IMR-90 (cell line): ENCODE data around the gene DENND1B. TPM values are rescaled to one million over a fixed set of nuclear protein-coding genes. Genes with fewer than 3 reads are reported as not detected.

Experiments used
- ATAC-seq: fragments of 200-7000 bp; cut with Tn5 transposase; 2 replicates; pipeline ENCODE4 v1.9.1; 2020; ENCODE audit warnings: low read depth, mild to moderate bottlenecking, moderate library complexity
- BruUV-seq: library from RNA; stranded (reverse); fragments of 400-500 nt; replicated peaks from 2 replicates; lab custom pipeline; 2021; lab: Mats Ljungman, UMichigan
- CTCF ChIA-PET: fragments of 300-600 bp; formaldehyde crosslinking; extraction: SDS; loops from one replicate; lab custom pipeline; 2021; ENCODE audit warnings: antibody characterized with exemption; lab: Yijun Ruan, JAX
- POLR2A ChIA-PET: fragments of 300-600 bp; sonication (Branson Sonifier 250); formaldehyde crosslinking; loops from one replicate; lab custom pipeline; 2022; ENCODE audit warnings: antibody characterized with exemption; ENCODE audit not compliant: unreplicated experiment; lab: Charles Lee
- DNase-seq: peaks from one replicate; pipeline ENCODE4 v3.0.0; 2013
- H2AFZ ChIP-seq: replicated peaks from 2 replicates; pipeline ENCODE3; 2013; ENCODE audit warnings: low read length, mild to moderate bottlenecking; ENCODE audit not compliant: poor library complexity
- H2AK5ac ChIP-seq: 2 replicates; pipeline ENCODE4 v1.6.1; 2013; ENCODE audit warnings: low read depth, low read length, inconsistent platforms
- H2AK9ac ChIP-seq: replicated peaks from 2 replicates; pipeline ENCODE3; 2013; ENCODE audit warnings: mild to moderate bottlenecking, low read depth, low read length, moderate library complexity; ENCODE audit not compliant: poor library complexity
- H2BK120ac ChIP-seq: 2 replicates; pipeline ENCODE4 v1.6.1; 2013; ENCODE audit warnings: low read depth, low read length, inconsistent platforms
- H2BK15ac ChIP-seq: 3 replicates; pipeline ENCODE4 v1.6.1; 2013; ENCODE audit warnings: low read depth, low read length, inconsistent platforms
- H2BK20ac ChIP-seq: 2 replicates; pipeline ENCODE4 v1.6.1; 2013; ENCODE audit warnings: low read depth, mild to moderate bottlenecking, inconsistent platforms, low read length, moderate library complexity
- H2BK5ac ChIP-seq: 2 replicates; pipeline ENCODE4 v1.6.1; 2013; ENCODE audit warnings: mild to moderate bottlenecking, low read depth, low read length, inconsistent platforms; ENCODE audit not compliant: poor library complexity, severe bottlenecking
- H3K14ac ChIP-seq: replicated peaks from 2 replicates; pipeline ENCODE4 v1.6.1; 2013; ENCODE audit warnings: low read depth, low read length, inconsistent platforms
- H3K18ac ChIP-seq: 2 replicates; pipeline ENCODE4 v1.6.1; 2013; ENCODE audit warnings: low read depth, low read length, control low read depth
- H3K23ac ChIP-seq: 2 replicates; pipeline ENCODE4 v1.6.1; 2013; ENCODE audit warnings: low read depth, low read length, inconsistent platforms
- H3K27ac ChIP-seq: 2 replicates; pipeline ENCODE4 v1.5.1; 2013; ENCODE audit warnings: mild to moderate bottlenecking, control low read depth, low read length; ENCODE audit not compliant: insufficient read depth
- H3K27me3 ChIP-seq: 2 replicates; pipeline ENCODE4 v1.6.1; 2013; ENCODE audit warnings: low read length; ENCODE audit not compliant: control insufficient read depth, insufficient read depth
- H3K36me3 ChIP-seq: 2 replicates; pipeline ENCODE4 v1.6.1; 2013; ENCODE audit warnings: low read length, mixed read lengths; ENCODE audit not compliant: control insufficient read depth, insufficient read depth
- H3K4ac ChIP-seq: 2 replicates; pipeline ENCODE4 v1.6.1; 2013; ENCODE audit warnings: low read depth, low read length, inconsistent platforms
- H3K4me1 ChIP-seq: 2 replicates; pipeline ENCODE4 v1.6.1; 2013; ENCODE audit warnings: low read length, mixed read lengths; ENCODE audit not compliant: control insufficient read depth, insufficient read depth
- H3K4me2 ChIP-seq: 2 replicates; pipeline ENCODE4 v1.6.1; 2013; ENCODE audit warnings: low read depth, mild to moderate bottlenecking, control low read depth, low read length, moderate library complexity
- H3K4me3 ChIP-seq: 2 replicates; pipeline ENCODE4 v1.5.1; 2013; ENCODE audit warnings: low read depth, mild to moderate bottlenecking, control low read depth, low read length, moderate library complexity; ENCODE audit not compliant: insufficient read depth
- H3K56ac ChIP-seq: 2 replicates; pipeline ENCODE4 v1.6.1; 2013; ENCODE audit warnings: low read length, inconsistent platforms; ENCODE audit not compliant: insufficient read depth; ENCODE audit errors: extremely low read depth
- H3K79me1 ChIP-seq, 2 experiments: 2 replicates each; pipeline ENCODE4 v1.6.1; 2013; ENCODE audit warnings: low read length in 2 of 2, inconsistent platforms in 1 of 2, low read depth in 1 of 2
- H3K9ac ChIP-seq: 2 replicates; pipeline ENCODE4 v1.6.1; 2013; ENCODE audit warnings: low read depth, low read length, control low read depth
- H3K9me1 ChIP-seq: 2 replicates; pipeline ENCODE4 v1.6.1; 2013; ENCODE audit warnings: low read length, inconsistent platforms; ENCODE audit not compliant: insufficient read depth
- H3K9me3 ChIP-seq: 2 replicates; pipeline ENCODE4 v1.6.1; 2013; ENCODE audit warnings: low read length; ENCODE audit not compliant: control insufficient read depth, insufficient read depth
- H4K20me1 ChIP-seq: 2 replicates; pipeline ENCODE4 v1.6.1; 2013; ENCODE audit warnings: low read length, inconsistent platforms; ENCODE audit not compliant: insufficient read depth
- H4K5ac ChIP-seq: 2 replicates; pipeline ENCODE4 v1.6.1; 2013; ENCODE audit warnings: mild to moderate bottlenecking, low read depth, low read length, control low read depth
- H4K8ac ChIP-seq, 2 experiments: 2 replicates each; pipeline ENCODE4 v1.6.1; 2013; ENCODE audit warnings: low read depth in 2 of 2, low read length in 2 of 2, control low read depth in 1 of 2, inconsistent platforms in 1 of 2
- H4K91ac ChIP-seq: 2 replicates; pipeline ENCODE4 v1.6.1; 2013; ENCODE audit warnings: low read depth, low read length, inconsistent platforms; ENCODE audit not compliant: insufficient read depth
- BHLHE40 ChIP-seq: fragments of 150-350 bp; IDR thresholded peaks from 2 replicates; pipeline ENCODE4 v1.6.1; 2016; ENCODE audit warnings: mild to moderate bottlenecking, low read depth, low read length
- MAFK ChIP-seq: IDR thresholded peaks from 2 replicates; pipeline ENCODE4 v1.6.1; 2012; ENCODE audit warnings: low read depth, low read length, improper control_type of control experiment
- RAD21 ChIP-seq: IDR thresholded peaks from 2 replicates; pipeline ENCODE4 v1.6.1; 2012; ENCODE audit warnings: low read length, improper control_type of control experiment
- RCOR1 ChIP-seq: IDR thresholded peaks from 2 replicates; pipeline ENCODE4 v1.6.1; 2012; ENCODE audit warnings: mild to moderate bottlenecking, low read length, improper control_type of control experiment; ENCODE audit not compliant: insufficient replicate concordance
- WGBS, 2 experiments: methylation state at CpG; one replicate each; pipeline versions ENCODE4 v1.1.5 to v1.1.7; 2013; ENCODE audit warnings: missing lambda C conversion rate in 2 of 2; ENCODE audit not compliant: insufficient read length in 1 of 2; ENCODE audit errors: extremely low coverage in 2 of 2; 5-methylcytosine and 5-hydroxymethylcytosine counted together
- dilution Hi-C: fragments of 300-500 bp; cut with HindIII; formaldehyde crosslinking; loops from one replicate; pipeline ENCODE4 v1.14.3; 2018; ENCODE audit warnings: low sequenced_read_pairs; ENCODE audit not compliant: unreplicated experiment
- in situ Hi-C: fragments of 300-500 bp; cut with MboI; formaldehyde crosslinking; loops from 3 replicates; pipeline ENCODE4 v1.14.3; 2019; ENCODE audit warnings: low sequenced_read_pairs, inconsistent platforms, mixed read lengths
- intact Hi-C: fragments of 100-400 bp; cut with micrococcal nuclease; formaldehyde crosslinking; loops from 2 replicates; pipeline ENCODE4 v1.10.0; 2022
- polyA plus RNA-seq, 3 experiments: library from polyadenylated mRNA; depleted of rRNA; stranded (reverse); fragments of >200 nt; gene quantifications; 2 replicates each; pipeline ENCODE4 v1.2.3, GENCODE V29; 2012; ENCODE audit warnings: low replicate concordance in 1 of 3
- total RNA-seq: library from RNA; depleted of rRNA; stranded (reverse); fragments of >200 nt; gene quantifications from 2 replicates; pipeline ENCODE4 v1.2.3, GENCODE V29; 2012

Gene DENND1B
- total and polyA plus RNA-seq, 2 of the 4 experiments (the other 2 are of a cell fraction) = 4.0 to 24.2 TPM

- ChIA-PET CTCF (no interaction called here), POLR2A (no interaction called here)
- 0 out of 2 replicates have a peak, but pooled peaks cover 2% of the 10 kb centered on the region for H3K36me3 ChIP-seq
- no peak overlapping the region for H3K23ac ChIP-seq
- no TSS peak for BruUV-seq
- no peak overlapping the region for H2BK15ac ChIP-seq
- H3K4me3 ChIP-seq = no peak overlapping the region
- H4K5ac ChIP-seq = no peak overlapping the region
- no peak overlapping the region for H2AFZ ChIP-seq
- H4K91ac ChIP-seq = no peak overlapping the region
- H3K27ac ChIP-seq = no peak overlapping the region
- WGBS, 2 experiments = 97% methylated on average over 12 of the region's 16 CpGs; no CpG with 5 or more reads in 1 of the 2 experiments
- intact Hi-C loops = no loop called here
- no peak overlapping the region for H2BK5ac ChIP-seq
- H3K4me1 ChIP-seq = 0 out of 2 replicates have a peak, but pooled peaks cover 2% of the 10 kb centered on the region
- dilution Hi-C loops = no loop called here
- H4K20me1 ChIP-seq = peaks cover 4% of the 10 kb centered on the region; the same call in 1 of the 2 replicates
- no peaks in the 10 kb centered on the region for H3K9me3 ChIP-seq
- no peaks in the 10 kb centered on the region for H3K27me3 ChIP-seq
- no peak overlapping the region for H3K56ac ChIP-seq
- no peak overlapping the region for H3K9ac ChIP-seq
- no peak overlapping the region for H4K8ac ChIP-seq
- no peak overlapping the region for H3K14ac ChIP-seq
- H3K9me1 ChIP-seq = peaks cover 4% of the 10 kb centered on the region
- no peak overlapping the region for H2BK20ac ChIP-seq
- no peak overlapping the region for H2BK120ac ChIP-seq
- H3K4me2 ChIP-seq = no peak overlapping the region
- TF ChIP-seq RCOR1 = no peak
- TF ChIP-seq RAD21 = no peak
- no peak for TF ChIP-seq BHLHE40
- TF ChIP-seq MAFK = no peak
- ATAC-seq = no peak
- in situ Hi-C loops = no loop called here
- H3K79me1 ChIP-seq = peaks cover 25 to 51% of the 10 kb centered on the region in 2 experiments
- H3K18ac ChIP-seq = no peak overlapping the region
- no peak for DNase-seq
- no peak overlapping the region for H2AK5ac ChIP-seq
- no peak overlapping the region for H2AK9ac ChIP-seq
- H3K4ac ChIP-seq = no peak overlapping the region
Observed at GRCh38 chr1:197735461-197735860, 39.8 kb downstream of the DENND1B start.
